ENCODE results near the gene ABCC1.

- no peak for TF ChIP-seq CTCF (conservative IDR thresholded peaks at IDR 0.05; ENCODE audit: low read depth, low read length)
- no peak for TF ChIP-seq USF2 (IDR thresholded peaks at IDR 0.05; ENCODE audit: low read depth, low read length)
- no peak for TF ChIP-seq BHLHE40 (IDR thresholded peaks at IDR 0.05; ENCODE audit: low read depth, low read length)
- TF ChIP-seq RFX5 (IDR thresholded peaks at IDR 0.05; ENCODE audit: low read depth, low read length), result no peak
- TF ChIP-seq MAZ (IDR thresholded peaks at IDR 0.05; ENCODE audit: borderline replicate concordance, low read depth, low read length), result no peak
- TF ChIP-seq CHD1 (IDR thresholded peaks at IDR 0.05; ENCODE audit: low read depth, low read length), result no peak
- no peak for TF ChIP-seq NFE2L2 (IDR thresholded peaks at IDR 0.05; ENCODE audit: low read depth, low read length)
- no peak for TF ChIP-seq RCOR1 (IDR thresholded peaks at IDR 0.05; ENCODE audit: insufficient replicate concordance, low read length)
- no peak for TF ChIP-seq POLR2A (IDR thresholded peaks at IDR 0.05; ENCODE audit: low read depth, low read length)
- no peak for TF ChIP-seq FOS (IDR thresholded peaks at IDR 0.05; ENCODE audit: low read depth, low read length)
- no peak for TF ChIP-seq RAD21 (IDR thresholded peaks at IDR 0.05; ENCODE audit: low read length)
- no peak for TF ChIP-seq CEBPB (IDR thresholded peaks at IDR 0.05; ENCODE audit: low read depth, low read length)
Measured at GRCh38 chr16:16042076-16042475, 92.7 kb downstream of the ABCC1 start.

Data from IMR-90 (cell line).